ENCODE results near the gene CHAT.

The CHAT gene

DNA sequence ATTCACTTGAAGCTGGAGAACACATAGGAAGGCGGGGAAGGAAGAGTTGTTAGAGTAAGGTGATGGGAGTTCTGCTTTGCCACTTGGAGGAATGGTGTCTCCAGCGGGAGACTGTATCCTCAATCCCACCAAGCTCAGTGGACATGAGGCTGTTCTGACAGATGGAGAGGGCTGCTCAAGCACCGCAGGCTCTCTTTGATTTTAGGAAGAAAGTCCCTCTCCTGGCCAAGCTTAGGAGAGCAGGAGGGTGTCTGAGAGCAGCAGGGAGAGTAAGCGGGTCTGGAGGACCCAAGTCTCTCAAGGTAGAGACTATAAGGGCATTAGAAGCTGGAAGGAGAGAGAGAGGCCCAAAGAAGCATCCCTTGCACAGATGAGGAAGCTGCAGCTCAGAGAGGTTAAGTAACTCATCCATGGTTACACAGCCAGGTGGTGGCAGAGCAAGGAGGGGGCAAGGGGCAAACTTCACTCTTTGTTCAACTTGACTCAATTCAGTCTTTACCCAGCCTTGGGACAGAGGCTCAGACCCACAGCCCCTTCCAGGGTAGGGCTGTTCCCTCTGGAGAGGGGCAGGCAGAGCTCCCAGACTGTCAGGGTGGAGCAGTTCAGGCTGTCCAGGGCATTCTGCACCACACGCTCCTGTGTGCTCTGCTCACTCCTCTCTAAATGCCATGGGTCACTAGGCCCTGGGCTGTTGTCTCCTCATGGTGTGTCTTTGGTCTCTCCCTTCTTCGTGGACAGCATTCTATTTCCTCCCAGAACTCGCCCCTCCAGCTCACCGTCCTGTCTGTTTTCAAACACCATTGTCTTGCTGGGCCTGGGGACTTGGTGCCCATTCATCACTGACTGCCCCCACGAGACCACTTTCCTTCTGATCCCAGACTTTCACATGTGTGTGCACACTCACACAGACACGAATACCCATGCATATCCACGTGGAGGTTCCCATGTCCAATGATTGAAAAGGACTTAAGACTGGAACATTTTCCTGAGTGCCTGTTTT is 8.9 kb downstream of the CHAT start:
- DNase-seq = no peak
- intact Hi-C loops (cut with DNase I) = no loop called here

DNA sequence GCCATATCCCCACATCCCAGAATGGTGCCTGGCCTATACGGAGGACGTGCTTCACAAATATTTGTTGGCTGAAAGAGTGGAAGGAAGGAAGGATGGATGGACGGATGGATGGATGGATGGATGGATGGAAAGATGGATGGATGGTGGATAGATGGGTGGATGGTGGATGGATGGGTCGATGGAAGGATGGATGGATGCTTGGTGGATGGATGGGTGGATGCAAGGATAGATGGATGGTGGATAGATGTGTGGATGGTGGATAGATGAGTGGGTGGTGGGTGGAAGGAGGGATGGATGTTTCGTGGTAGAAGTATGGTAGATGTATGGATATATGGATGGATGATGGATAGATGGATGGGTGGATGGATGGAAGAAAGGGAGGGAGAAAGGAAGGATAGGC is 10.8 kb downstream of the CHAT start:
- intact Hi-C loops (cut with DNase I) = no loop called here

DNA sequence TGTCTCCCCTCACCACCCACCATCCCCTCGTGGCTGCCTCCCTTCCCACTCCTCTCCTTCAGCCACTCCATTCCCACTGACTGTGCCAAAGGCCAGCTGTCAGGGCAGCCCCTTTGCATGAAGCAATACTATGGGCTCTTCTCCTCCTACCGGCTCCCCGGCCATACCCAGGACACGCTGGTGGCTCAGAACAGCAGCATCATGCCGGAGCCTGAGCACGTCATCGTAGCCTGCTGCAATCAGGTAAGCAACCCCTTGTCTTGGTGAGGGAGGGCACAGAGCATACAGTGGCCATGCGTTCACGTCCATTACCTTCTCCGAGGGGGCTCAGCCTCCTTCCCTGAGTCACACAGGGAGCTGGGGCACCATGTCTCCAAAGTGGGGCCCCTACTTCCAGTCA is 11.6 kb downstream of the CHAT start:
- intact Hi-C loops (cut with DNase I) = no loop called here
- no peak for DNase-seq

More for the DNA sequence above, 10.8 kb downstream of the CHAT start:
- no peak for DNase-seq

DNA sequence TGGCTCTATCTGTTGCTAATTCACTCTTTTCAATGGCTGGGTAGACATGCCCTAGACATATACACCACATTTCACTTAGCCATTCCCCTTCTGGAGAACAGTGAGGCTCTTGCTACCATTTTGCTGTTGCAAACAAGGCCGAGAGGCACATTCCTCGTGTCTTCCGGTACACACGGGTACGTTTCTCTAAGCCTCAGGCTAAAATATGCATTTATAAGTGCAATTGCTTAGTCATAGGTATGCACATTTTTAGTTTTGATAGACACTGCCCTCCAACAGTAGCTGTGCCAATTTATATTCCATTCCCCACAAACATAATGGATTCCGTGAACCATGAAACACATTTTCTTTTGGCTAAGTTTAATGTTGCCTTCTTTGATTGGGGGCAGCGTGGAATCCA is 13.2 kb downstream of the CHAT start:
- DNase-seq = no peak
- intact Hi-C loops (cut with DNase I) = no loop called here

DNA sequence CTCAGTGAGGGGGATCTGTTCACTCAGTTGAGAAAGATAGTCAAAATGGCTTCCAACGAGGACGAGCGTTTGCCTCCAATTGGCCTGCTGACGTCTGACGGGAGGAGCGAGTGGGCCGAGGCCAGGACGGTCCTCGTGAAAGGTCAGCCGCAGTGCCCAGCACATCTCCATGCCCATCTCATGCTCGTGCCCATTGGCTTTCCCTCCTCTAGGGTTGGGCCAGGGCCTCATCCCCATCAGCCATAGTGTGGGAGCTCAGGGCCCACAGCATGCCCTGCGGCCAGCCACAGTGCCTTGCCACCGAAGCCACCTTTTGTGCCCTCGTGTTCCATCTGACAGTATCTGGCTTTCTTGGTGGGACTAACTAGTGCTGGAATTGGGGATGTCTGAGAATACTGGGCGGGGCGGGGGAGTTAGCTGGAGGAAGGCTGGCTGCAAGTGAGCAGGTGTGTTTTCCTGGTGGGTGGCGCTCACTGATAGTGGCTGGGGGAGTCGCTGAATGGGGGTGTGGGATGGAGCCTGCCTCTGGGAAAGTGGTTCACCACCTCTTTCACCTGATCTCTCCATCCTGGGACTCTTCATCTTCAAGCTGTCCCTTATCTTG is 13.9 kb downstream of the CHAT start:
- DNase-seq = peak in 3 of 10 donors; percentile 13 to 69 (median 64)
- intact Hi-C loops (cut with DNase I) = no loop called here

DNA sequence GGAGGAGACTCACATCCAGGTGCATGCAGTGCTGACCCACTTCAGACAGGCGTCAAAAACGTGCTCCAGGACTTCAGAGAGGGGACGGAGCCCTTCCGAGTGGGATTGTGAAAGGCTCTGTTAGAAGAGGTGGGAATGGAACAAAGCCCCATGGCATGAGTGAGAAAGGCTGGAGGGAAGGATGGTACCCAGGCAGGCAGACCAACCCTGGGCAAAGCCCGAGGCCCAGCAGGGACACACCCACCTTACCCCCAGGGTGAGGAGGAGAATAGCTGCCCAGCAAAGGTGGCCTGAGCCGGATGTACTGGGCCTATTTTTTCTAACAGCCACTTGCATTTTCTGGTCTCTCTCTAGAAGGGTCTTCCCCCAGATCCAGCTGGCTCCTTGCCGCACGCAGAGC is 14.8 kb downstream of the CHAT start:
- peak in 2 of 10 donors; percentile 37 to 70 for DNase-seq
- intact Hi-C loops (cut with DNase I) = no loop called here

DNA sequence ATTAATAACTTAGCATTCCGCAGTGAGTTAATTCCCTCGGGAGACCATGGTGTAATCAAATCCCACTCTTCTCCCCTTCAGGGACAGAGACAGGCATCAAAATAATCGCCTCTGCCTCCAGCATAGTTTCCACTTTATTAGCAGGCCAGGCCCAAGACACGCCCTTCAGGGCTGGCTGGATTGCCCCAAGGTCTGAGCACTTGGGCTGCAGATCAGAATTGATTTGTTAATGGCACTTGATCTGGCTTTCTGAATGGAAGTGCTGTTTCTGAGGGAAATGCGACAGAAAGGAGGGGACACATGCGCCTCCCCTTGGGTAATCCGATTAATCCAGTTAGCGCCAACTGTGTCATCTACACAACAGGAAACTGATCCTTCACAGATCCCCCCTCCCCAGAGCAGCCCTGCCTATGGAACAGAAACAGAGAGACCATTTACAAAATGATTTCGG is 15.6 kb downstream of the CHAT start:
- DNase-seq = peak in 1 of 10 donors; percentile 25
- intact Hi-C loops (cut with DNase I) = no loop called here

DNA sequence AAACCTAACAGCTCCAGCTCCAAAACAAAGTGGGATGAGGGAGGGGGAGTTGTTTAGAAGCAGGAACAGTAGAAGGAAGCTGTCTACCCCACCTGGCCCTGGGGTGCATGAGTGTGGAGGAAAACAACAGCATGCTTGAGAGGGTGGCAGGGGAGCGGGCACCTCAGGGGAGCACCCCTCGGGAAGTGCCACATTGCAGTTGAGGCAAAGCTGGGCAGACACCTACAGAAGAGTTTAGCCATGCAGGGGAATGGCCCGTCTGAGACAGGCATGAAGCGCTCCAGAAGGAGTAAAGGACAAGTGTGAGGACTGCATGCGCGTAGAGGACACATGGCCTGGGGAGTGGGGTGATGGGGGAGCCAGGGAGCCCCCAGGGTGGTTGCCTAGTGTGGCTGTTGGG is 18.1 kb downstream of the CHAT start:
- intact Hi-C loops (cut with DNase I) = no loop called here
- DNase-seq = peak in 1 of 10 donors; percentile 57

DNA sequence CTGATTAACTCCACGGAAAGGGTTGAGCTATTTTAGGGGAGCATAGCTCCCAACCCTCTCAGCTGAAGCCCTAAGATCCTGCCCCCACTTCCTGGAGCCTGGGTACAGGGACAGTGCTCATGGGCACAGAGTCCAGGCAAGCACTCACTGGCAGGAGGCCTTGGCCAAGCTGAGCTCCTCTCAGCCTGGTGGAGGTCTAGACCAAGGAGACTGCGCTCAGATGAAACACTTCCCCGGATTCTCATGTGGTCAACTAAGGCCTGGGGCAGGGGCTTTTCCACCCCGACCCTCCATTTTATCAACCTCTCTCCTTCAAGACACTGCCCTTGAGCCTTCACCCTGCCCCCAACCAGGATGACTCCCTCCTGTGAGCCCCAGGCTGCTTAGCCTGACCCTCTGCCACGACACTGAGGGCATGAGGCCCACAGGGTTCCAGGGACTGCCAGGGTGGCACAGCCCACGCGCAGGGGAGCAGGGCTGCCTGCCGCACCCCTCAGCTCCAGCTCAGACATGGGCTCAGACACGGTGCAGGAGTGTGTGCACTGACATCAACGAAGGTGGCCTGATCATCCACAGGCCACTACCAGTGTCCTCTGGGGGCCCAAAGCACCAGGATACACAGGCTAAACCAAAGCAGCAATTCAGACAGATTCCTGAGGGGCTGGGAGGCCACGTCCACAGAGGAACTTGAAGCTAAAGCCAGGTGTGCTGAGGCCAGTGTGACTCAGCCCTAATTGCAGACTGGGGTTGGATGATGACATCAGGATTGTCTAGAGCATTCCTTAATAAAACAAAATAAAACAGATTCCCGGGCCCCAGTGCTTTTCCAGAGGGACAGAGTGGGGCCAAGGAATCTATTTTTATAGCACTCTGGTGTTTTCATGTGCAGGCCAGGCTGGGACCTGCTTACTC is 18.8 kb downstream of the CHAT start:
- intact Hi-C loops (cut with DNase I) = no loop called here
- DNase-seq = peak in 2 of 10 donors; percentile 29 to 78

DNA sequence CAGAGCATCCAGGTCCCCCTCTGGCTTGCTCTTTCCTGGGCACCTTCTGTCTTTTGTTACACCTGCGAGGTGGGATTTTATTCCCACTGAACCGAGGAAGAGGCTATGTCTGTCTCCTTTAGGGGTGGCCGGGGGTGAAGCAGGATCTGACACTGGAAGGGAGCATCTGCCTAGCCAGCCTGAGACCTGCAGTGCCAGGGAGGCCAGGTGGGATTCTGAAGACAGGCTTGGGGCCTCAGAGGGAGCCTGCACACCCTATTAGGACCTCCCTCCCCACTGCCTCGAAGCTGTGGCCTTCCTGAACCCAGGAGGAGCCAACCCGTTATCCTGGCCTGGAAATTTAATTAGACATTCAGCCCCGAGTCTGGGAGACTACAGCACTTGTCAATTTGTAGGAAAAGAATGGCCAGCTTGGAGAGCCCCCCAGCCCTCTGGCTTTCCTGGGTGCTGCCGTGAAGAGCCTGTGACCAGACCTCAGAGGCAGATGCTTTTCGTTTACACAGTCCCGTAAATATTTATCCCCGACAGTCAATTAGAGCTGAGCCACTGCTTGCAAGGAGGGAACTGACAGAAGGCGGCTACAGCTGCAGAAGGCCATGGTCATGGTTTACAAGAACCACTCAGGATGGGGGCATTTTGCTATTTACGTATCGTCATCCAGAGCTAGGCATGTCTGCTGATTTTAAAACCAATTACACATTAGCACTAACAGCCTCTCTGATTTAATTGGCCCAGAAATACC is 19.7 kb downstream of the CHAT start:
- intact Hi-C loops (cut with DNase I) = no loop called here
- peak in 3 of 10 donors; percentile 33 to 67 (median 49) for DNase-seq

DNA sequence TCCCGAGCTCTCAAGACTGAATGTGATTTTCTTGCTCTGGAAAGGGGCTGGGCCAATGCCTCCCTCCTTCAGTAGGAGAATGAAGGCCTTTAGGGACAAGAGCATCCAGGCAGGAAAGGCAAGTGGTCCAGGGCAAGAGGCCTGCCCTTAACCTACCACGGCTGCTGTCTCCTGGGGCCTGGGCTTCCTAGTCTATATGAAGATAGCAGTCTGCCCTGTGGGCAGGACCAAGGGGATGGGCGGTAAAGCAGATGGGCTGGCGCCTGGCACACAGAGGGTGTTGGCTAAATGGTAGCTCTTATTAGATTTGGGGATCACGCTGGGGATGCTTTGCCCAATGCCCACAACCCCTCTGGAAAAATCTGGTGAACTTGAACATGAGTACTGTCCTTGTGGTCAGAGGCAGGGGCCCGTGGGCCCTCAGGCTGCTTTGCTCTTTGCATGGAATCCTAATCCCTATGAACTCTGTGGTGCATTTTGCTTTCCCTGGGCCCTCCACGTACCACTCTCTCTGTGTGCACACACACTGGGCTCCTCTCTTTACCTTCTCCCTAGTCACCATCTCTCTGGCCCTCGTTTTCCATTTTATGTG is 20.3 kb downstream of the CHAT start:
- intact Hi-C loops (cut with DNase I) = no loop called here
- peak in 3 of 10 donors; percentile 32 to 69 (median 49) for DNase-seq

DNA sequence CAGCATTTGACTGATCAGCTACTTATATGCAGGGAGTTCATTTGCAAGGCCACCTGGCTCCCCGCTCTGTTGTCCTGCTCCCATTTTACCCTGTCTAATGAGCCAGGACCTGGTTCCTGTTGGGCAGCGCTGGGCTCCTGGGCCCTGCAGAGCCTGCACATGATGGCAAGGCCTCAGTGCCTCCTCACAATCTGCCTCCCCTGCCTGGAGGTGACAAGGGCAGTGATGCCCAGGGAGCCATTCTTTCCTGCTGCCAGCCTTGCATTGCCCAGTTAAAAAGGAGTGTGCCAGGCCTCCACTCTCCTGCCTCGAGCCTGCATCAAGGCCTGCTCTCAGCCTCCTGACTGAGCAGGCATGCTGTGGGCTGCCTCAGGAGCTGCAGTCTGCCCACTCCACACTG is 28.5 kb downstream of the CHAT start:
- intact Hi-C loops (cut with DNase I) = no loop called here
- peak in 1 of 10 donors; percentile 18 for DNase-seq

DNA sequence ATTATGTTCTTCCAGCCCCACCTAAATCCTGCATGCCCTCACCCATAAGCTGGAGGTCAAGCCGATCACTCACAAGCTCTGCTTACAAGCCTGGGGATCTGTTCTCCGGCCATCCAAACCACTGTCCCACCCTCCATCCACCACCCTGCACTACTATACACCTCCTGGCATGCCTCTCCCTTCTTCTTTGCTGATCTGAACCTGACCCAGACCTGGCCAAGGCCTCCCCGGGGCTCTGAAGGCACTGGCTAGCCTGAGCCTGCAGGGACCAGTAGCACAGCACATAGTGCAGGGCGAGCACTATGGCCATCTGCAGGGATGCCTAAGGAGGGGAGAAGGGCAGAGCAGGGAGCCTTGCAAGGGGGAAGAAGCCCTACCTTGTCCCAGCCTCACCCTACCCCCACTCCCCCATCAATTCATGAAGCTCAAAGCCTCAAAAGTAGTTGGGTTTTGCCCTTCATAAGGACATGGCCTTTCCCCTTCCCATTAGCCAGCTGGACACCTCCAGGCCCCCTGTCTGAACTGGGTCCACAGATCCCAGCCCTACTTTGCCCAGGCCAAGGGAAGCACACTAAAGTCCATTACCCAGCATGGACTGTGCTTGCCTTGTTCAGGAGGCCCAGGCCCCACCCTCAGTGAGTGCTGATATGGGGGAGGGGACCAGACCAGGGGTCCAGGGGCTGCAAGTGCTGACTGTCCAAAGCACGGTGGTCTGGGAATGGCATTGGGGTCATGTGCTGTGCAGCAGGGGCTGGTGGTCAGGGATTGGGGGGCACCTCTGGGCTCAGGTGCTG is 29.6 kb downstream of the CHAT start:
- intact Hi-C loops (cut with DNase I) = no loop called here
- peak in 2 of 10 donors; percentile 37 to 65 for DNase-seq

DNA sequence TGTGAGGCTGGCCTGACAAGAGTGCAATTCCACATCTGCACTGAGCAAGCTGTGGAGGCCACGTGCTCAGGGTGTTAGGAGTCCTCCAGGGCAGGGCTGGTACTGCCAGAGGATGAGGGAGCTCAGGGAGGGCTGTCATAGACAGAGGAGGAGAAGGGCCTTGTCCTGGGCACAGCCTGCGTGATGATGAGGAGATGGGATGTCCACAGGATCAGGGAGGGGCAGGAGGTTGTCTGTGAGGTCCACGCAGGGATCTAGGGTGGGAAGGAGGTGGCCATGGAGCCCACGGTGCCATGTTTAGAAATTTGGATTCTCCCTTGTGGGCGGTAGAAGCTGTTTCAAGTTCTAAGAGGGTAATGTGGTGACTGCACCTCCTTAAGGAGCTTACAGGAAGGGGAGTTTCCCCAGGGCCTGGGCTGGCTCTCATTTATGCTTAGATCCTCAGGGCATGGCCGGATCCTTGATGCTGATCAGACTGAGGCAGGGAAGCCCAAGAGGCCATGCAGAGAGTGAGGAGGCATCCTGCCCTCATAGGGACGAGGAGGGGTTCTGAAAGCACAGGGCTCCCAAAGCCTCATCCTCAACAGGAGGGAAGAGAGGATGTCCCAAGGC is 30.3 kb downstream of the CHAT start:
- peak in 1 of 10 donors; percentile 12 for DNase-seq

DNA sequence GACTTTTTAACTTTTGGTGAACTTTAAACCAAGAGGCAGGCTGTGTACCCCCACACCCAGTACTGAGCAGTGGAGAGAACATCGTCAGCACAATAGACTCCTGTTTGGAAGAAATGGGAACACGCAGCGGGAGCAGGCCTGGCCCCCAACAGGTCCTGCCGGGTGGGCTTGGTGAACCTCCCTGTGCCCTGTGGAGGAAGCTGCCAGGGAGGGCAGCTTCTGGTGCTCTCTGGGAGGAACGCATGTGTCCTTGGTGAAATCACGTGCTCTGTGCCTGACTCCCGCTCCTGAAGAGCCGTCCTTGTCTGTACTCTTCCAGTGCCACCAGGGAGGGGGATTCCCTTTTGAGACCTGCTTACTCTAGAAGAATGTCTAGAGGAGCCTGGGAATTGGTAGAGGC is 31.6 kb downstream of the CHAT start:
- intact Hi-C loops (cut with DNase I) = no loop called here
- peak in 2 of 10 donors; percentile 32 to 72 for DNase-seq

More for the DNA sequence above, 30.3 kb downstream of the CHAT start:
- intact Hi-C loops (cut with DNase I) = no loop called here

DNA sequence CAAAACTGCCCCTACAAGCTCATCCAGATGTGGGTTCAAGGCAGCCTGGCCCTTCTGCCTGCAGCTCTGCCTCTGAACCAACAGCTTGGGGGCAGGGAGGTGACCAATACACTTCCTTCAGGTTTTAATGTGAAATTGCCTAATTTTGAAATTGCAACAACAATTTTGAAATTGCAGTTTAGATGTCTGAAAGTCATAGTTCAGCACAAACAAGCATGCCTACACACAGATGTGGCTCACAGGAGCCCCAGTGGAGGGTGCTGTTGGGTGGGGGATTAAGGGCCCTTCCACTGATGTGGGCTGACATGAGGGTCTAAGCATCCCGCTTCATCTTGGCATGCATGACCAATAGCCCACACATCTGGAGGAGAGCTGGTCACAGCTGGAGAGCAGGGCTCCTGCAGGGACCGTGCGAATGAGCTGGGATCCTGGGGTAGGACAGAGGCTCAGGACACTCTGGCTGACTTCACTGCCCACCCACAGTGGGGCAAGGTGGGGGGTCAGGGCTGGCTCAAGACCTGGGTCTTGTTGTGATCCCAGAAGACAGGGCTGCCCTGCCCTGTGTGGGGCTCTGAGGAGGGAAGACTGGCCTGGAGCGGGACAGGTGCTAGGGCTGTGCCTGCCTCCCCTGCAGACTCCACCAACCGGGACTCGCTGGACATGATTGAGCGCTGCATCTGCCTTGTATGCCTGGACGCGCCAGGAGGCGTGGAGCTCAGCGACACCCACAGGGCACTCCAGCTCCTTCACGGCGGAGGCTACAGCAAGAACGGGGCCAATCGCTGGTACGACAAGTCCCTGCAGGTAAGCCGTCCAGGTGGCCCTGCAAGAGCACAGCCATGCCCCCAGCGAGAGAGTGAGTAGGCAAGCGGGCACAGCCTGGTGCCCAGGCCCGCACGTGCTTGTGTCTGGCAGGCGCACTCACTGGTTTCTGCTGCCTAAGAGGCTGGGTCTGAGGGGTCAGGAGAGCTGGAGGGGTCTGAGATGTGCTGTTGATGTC is 32.3 kb downstream of the CHAT start:
- DNase-seq = peak in 2 of 10 donors; percentile 47 to 66
- intact Hi-C loops (cut with DNase I) = no loop called here

DNA sequence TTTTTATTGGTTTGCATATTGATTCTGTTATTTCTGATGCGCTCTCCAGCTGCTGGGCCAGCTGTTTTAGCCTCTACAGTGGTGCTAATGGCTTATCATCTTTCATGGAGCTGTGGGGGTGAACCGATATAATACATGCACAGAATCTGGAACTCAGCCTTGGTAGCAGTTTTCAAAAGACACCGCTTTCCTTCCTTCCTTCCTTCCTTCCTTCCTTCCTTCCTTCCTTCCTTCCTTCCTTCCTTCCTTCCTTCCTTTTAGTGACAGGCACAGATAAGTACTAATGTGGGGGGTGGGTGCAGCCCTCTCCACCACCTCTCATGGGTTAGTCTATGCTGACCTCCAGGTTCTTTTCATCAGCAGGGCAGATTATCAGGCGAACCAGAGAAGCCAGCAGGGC is 33.7 kb downstream of the CHAT start:
- intact Hi-C loops (cut with DNase I) = no loop called here
- no peak for DNase-seq
